Measurements from ENCODE around the gene HSPBP1.

Gene HSPBP1

GRCh38 chr19:55254625-55254977 lies 25.3 kb downstream of the HSPBP1 start:
- peaks cover 8 to 17% of the 10 kb centered on the region in 2 donors for H3K4me1 ChIP-seq (ENCODE audit: control insufficient read depth in 2 of 2, insufficient read depth in 1 of 2, low read depth in 1 of 2, low read length in 2 of 2)
- peak overlapping the region; percentile 41 for H2AK5ac ChIP-seq (ENCODE audit: low read depth, low read length)
- H4K91ac ChIP-seq (ENCODE audit: low read depth, low read length, poor library complexity), result no peak overlapping the region
- H3K23ac ChIP-seq (ENCODE audit: low read depth, low read length, poor library complexity), result peak overlapping the region; percentile 82
- no peaks in the 10 kb centered on the region for H3K9me3 ChIP-seq (replicated peaks in 1 of 2; ENCODE audit: control insufficient read depth in 2 of 2, insufficient read depth in 1 of 2, low read depth in 1 of 2, low read length in 2 of 2)
- WGBS, 2 donors (ENCODE audit: extremely low coverage in 2 of 2, insufficient read length in 2 of 2, insufficient replicate concordance in 1 of 2), result no CpG with 5 or more reads among the region's 6 CpGs
- peaks cover 30% of the 10 kb centered on the region for H3K79me1 ChIP-seq (ENCODE audit: low read depth, low read length)
- peaks cover 3 to 34% of the 10 kb centered on the region in 2 donors for H3K36me3 ChIP-seq (replicated peaks in 1 of 2; ENCODE audit: control insufficient read depth in 2 of 2, insufficient read depth in 2 of 2, low read length in 2 of 2)
- H3K27me3 ChIP-seq (ENCODE audit: control insufficient read depth in 3 of 3, insufficient read depth in 3 of 3, low read depth in 1 of 3, low read length in 3 of 3), result no peaks in the 10 kb centered on the region
- H3K14ac ChIP-seq (ENCODE audit: low read length), result no peak overlapping the region
- H3K9ac ChIP-seq (ENCODE audit: low read depth, low read length, poor library complexity), result peak overlapping the region; percentile 54
- H3K18ac ChIP-seq (ENCODE audit: low read length), result no peak overlapping the region
- no peak overlapping the region for H2AFZ ChIP-seq (ENCODE audit: low read length)
- no peak overlapping the region for H3K4me2 ChIP-seq (ENCODE audit: insufficient read depth, low read length, poor library complexity, severe bottlenecking)
- H3K27ac ChIP-seq (replicated peaks; ENCODE audit: low read length), result no peak overlapping the region
- no peak overlapping the region for H2BK120ac ChIP-seq (ENCODE audit: low read depth, low read length)
- H2BK5ac ChIP-seq (ENCODE audit: low read length), result peak overlapping the region; percentile 80
- H4K8ac ChIP-seq (ENCODE audit: low read depth, low read length), result no peak overlapping the region
- H3K4ac ChIP-seq (ENCODE audit: low read length), result no peak overlapping the region
- no peak overlapping the region for H3K4me3 ChIP-seq (ENCODE audit: low read length in 2 of 2)
- no peak overlapping the region for H2BK15ac ChIP-seq (ENCODE audit: low read length)
- no peak for DNase-seq (ENCODE audit: low spot score)
- no peak overlapping the region for H2BK12ac ChIP-seq (ENCODE audit: low read length)

- Histone ChIP-seq H2AK5ac (ENCODE audit: low read depth, low read length) (peak overlapping the region; percentile 41), H3K36me3 (replicated peaks in 1 of 2; ENCODE audit: control insufficient read depth in 2 of 2, insufficient read depth in 2 of 2, low read length in 2 of 2) (peaks cover 3 to 34% of the 10 kb centered on the region in 2 donors), H3K4me2 (ENCODE audit: insufficient read depth, low read length, poor library complexity, severe bottlenecking) (no peak overlapping the region), H3K9me3 (replicated peaks in 1 of 2; ENCODE audit: control insufficient read depth in 2 of 2, insufficient read depth in 1 of 2, low read depth in 1 of 2, low read length in 2 of 2) (no peaks in the 10 kb centered on the region), H3K23ac (ENCODE audit: low read depth, low read length, poor library complexity) (peak overlapping the region; percentile 82), H4K91ac (ENCODE audit: low read depth, low read length, poor library complexity) (no peak overlapping the region), H2BK15ac (ENCODE audit: low read length) (no peak overlapping the region), H3K4me3 (ENCODE audit: low read length in 2 of 2) (no peak overlapping the region), H3K14ac (ENCODE audit: low read length) (peak overlapping the region; percentile 28), H3K4ac (ENCODE audit: low read length) (no peak overlapping the region), H4K8ac (ENCODE audit: low read depth, low read length) (no peak overlapping the region), H2BK12ac (ENCODE audit: low read length) (no peak overlapping the region), H2AFZ (ENCODE audit: low read length) (no peak overlapping the region), H2BK5ac (ENCODE audit: low read length) (peak overlapping the region; percentile 80), H3K27ac (replicated peaks; ENCODE audit: low read length) (no peak overlapping the region), H2BK120ac (ENCODE audit: low read depth, low read length) (no peak overlapping the region), H3K79me1 (ENCODE audit: low read depth, low read length) (peaks cover 30% of the 10 kb centered on the region), H3K27me3 (ENCODE audit: control insufficient read depth in 3 of 3, insufficient read depth in 3 of 3, low read depth in 1 of 3, low read length in 3 of 3) (no peaks in the 10 kb centered on the region), H3K4me1 (ENCODE audit: control insufficient read depth in 2 of 2, insufficient read depth in 1 of 2, low read depth in 1 of 2, low read length in 2 of 2) (peaks cover 8 to 17% of the 10 kb centered on the region in 2 donors), H3K18ac (ENCODE audit: low read length) (no peak overlapping the region), H3K9ac (ENCODE audit: low read depth, low read length, poor library complexity) (peak overlapping the region; percentile 75)
- no peak for DNase-seq (ENCODE audit: low spot score)
- WGBS, 2 donors (ENCODE audit: extremely low coverage in 2 of 2, insufficient read length in 2 of 2, insufficient replicate concordance in 1 of 2), result no CpG with 5 or more reads among the region's 23 CpGs
Observed at GRCh38 chr19:55253842-55254624, 25.9 kb downstream of the HSPBP1 start.

- Histone ChIP-seq H3K27ac (replicated peaks; ENCODE audit: low read length) (no peak overlapping the region), H3K4me1 (ENCODE audit: control insufficient read depth in 2 of 2, insufficient read depth in 1 of 2, low read depth in 1 of 2, low read length in 2 of 2) (peaks cover 8 to 17% of the 10 kb centered on the region in 2 donors), H3K4me3 (ENCODE audit: low read length in 2 of 2) (no peak overlapping the region), H3K9ac (ENCODE audit: low read depth, low read length, poor library complexity) (no peak overlapping the region), H3K79me1 (ENCODE audit: low read depth, low read length) (peaks cover 39% of the 10 kb centered on the region), H2BK15ac (ENCODE audit: low read length) (no peak overlapping the region), H2BK5ac (ENCODE audit: low read length) (no peak overlapping the region), H2BK120ac (ENCODE audit: low read depth, low read length) (no peak overlapping the region), H3K18ac (ENCODE audit: low read length) (no peak overlapping the region), H3K4me2 (ENCODE audit: insufficient read depth, low read length, poor library complexity, severe bottlenecking) (no peak overlapping the region), H3K14ac (ENCODE audit: low read length) (no peak overlapping the region), H2BK12ac (ENCODE audit: low read length) (no peak overlapping the region), H2AK5ac (ENCODE audit: low read depth, low read length) (no peak overlapping the region), H3K27me3 (ENCODE audit: control insufficient read depth in 3 of 3, insufficient read depth in 3 of 3, low read depth in 1 of 3, low read length in 3 of 3) (no peaks in the 10 kb centered on the region), H3K36me3 (replicated peaks in 1 of 2; ENCODE audit: control insufficient read depth in 2 of 2, insufficient read depth in 2 of 2, low read length in 2 of 2) (peaks cover 3 to 39% of the 10 kb centered on the region in 2 donors), H3K9me3 (replicated peaks in 1 of 2; ENCODE audit: control insufficient read depth in 2 of 2, insufficient read depth in 1 of 2, low read depth in 1 of 2, low read length in 2 of 2) (peaks cover 0 to 2% of the 10 kb centered on the region in 2 donors), H4K91ac (ENCODE audit: low read depth, low read length, poor library complexity) (no peak overlapping the region), H4K8ac (ENCODE audit: low read depth, low read length) (no peak overlapping the region), H3K4ac (ENCODE audit: low read length) (no peak overlapping the region), H2AFZ (ENCODE audit: low read length) (no peak overlapping the region), H3K23ac (ENCODE audit: low read depth, low read length, poor library complexity) (no peak overlapping the region)
- no CpG with 5 or more reads among the region's 21 CpGs for WGBS, 2 donors (ENCODE audit: extremely low coverage in 2 of 2, insufficient read length in 2 of 2, insufficient replicate concordance in 1 of 2)
- DNase-seq (ENCODE audit: low spot score), result no peak
Observed at GRCh38 chr19:55252760-55253663, 26.9 kb downstream of the HSPBP1 start.
